ENCODE measurements around the gene LTK.
A peak's percentile ranks its signal among the peaks of the same experiment; 100 is the strongest.

Gene LTK

GRCh38 chr15:41495736-41496599, 17.7 kb downstream of the LTK start:
- DNase-seq = no peak

- DNase-seq = no peak
Observed at GRCh38 chr15:41494922-41495735, 18.5 kb downstream of the LTK start.

- no peak for DNase-seq
Observed at GRCh38 chr15:41494190-41494921, 19.3 kb downstream of the LTK start.

- DNase-seq = no peak
Observed at GRCh38 chr15:41493902-41494189, 19.8 kb downstream of the LTK start.

GRCh38 chr15:41493205-41493901, 20.3 kb downstream of the LTK start, which contains the start of gene ITPKA:
ITPKA (plus strand) TSS chr15:41493874; CDS start chr15:41493928, 54 bp downstream.
- DNase-seq = peak; percentile 41

GRCh38 chr15:41492597-41493204, 20.9 kb downstream of the LTK start:
- DNase-seq = no peak

- DNase-seq = no peak
Observed at GRCh38 chr15:41491889-41492288, 21.7 kb downstream of the LTK start.

GRCh38 chr15:41490355-41490754, 23.3 kb downstream of the LTK start:
- DNase-seq = no peak

GRCh38 chr15:41489641-41490040, 24.0 kb downstream of the LTK start:
- DNase-seq = no peak

GRCh38 chr15:41487802-41488201, 25.8 kb downstream of the LTK start:
- no peak for DNase-seq

- DNase-seq = no peak
Observed at GRCh38 chr15:41487381-41487780, 26.2 kb downstream of the LTK start.

- DNase-seq = no peak
Observed at GRCh38 chr15:41486286-41486685, 27.3 kb downstream of the LTK start.

GRCh38 chr15:41484937-41485625, 28.5 kb downstream of the LTK start:
- DNase-seq = no peak

- DNase-seq = no peak
Observed at GRCh38 chr15:41483519-41483918, 30.1 kb downstream of the LTK start.

- DNase-seq = no peak
Observed at GRCh38 chr15:41483115-41483514, 30.5 kb downstream of the LTK start.

GRCh38 chr15:41482110-41482877, 31.3 kb downstream of the LTK start:
- no peak for DNase-seq

GRCh38 chr15:41480396-41481140, 33.1 kb downstream of the LTK start:
- DNase-seq = no peak

GRCh38 chr15:41476416-41477048, 37.1 kb downstream of the LTK start:
- DNase-seq = no peak

- no peak for DNase-seq
Observed at GRCh38 chr15:41474941-41475340, 38.7 kb downstream of the LTK start.

- no peak for DNase-seq
Observed at GRCh38 chr15:41474436-41474835, 39.2 kb downstream of the LTK start.

Measured in hematopoietic multipotent progenitor cell treated with erythropoietin and hydrocortisone succinate and interleukin-3 and kit ligand, for 8 days (in vitro differentiated cells).